Measurements from ENCODE around the gene PROC. TPM values are rescaled to one million over a fixed set of nuclear protein-coding genes. Genes with fewer than 3 reads are reported as not detected.
A peak's percentile ranks its signal among the peaks of the same experiment; 100 is the strongest.

Gene PROC
- total RNA-seq, 1 experiment from 2014 or later = 6.4 TPM

DNA sequence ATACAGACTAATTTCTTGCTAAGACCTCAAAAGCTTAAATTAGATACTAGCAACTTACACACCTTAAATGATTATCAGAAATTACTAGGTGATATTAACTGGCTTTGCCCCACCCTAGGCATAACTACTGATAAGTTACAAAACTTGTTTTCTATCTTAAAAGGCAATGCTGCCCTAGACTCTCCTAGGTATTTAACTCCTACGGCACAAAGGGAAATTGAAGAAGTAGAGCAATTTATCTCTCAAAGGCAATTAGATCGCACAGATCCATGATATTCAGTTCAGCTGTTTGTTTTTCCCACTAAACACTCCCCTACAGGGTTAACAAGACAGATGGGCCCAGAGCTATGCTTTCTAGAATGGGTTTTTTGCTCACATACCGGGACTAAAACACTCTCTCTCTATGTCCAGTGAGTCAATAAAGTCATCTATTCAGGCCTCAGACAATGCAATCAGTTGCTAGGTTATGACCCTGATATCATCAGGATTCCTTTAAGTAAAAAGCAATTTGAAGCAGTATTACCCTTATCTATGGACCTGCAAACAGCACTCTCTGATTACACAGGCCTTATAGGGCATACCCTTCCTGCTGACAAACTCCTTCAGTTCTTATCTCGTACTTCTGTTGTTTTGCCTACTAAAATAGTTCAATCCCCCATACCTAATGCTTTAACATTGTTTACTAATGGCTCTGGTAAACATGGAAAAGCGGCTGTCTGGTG, 44.7 kb upstream of the PROC start:
- no peak overlapping the region for H3K4me3 ChIP-seq (ENCODE audit: low read depth, low read length)
- Mint-ChIP-seq H3K36me3 (ENCODE audit: insufficient read depth, unreplicated experiment) (peaks cover 44% of the 10 kb centered on the region), H3K4me1 (ENCODE audit: low read depth, unreplicated experiment) (peaks cover 16% of the 10 kb centered on the region), H3K27ac (ENCODE audit: unreplicated experiment) (no peak overlapping the region), H3K4me3 (ENCODE audit: unreplicated experiment) (no peak overlapping the region), H3K9me3 (ENCODE audit: unreplicated experiment) (peaks cover 69% of the 10 kb centered on the region), H3K27me3 (ENCODE audit: insufficient read depth, unreplicated experiment) (no peaks in the 10 kb centered on the region)
- no peaks in the 10 kb centered on the region for H3K27me3 ChIP-seq (replicated peaks; ENCODE audit: control insufficient read depth, insufficient read depth, low read length)
- H3K4me1 ChIP-seq = peaks cover 6% of the 10 kb centered on the region
- no TSS peak for BruUV-seq (replicated peaks)
- H3K36me3 ChIP-seq (ENCODE audit: control insufficient read depth, insufficient read depth, low read length) = no peaks in the 10 kb centered on the region; the same call in 1 of the 2 replicates
- CTCF ChIA-PET = no interaction called here
- DNase-seq = peak; percentile 36 to 50
- TF ChIP-seq, protein P1, sequence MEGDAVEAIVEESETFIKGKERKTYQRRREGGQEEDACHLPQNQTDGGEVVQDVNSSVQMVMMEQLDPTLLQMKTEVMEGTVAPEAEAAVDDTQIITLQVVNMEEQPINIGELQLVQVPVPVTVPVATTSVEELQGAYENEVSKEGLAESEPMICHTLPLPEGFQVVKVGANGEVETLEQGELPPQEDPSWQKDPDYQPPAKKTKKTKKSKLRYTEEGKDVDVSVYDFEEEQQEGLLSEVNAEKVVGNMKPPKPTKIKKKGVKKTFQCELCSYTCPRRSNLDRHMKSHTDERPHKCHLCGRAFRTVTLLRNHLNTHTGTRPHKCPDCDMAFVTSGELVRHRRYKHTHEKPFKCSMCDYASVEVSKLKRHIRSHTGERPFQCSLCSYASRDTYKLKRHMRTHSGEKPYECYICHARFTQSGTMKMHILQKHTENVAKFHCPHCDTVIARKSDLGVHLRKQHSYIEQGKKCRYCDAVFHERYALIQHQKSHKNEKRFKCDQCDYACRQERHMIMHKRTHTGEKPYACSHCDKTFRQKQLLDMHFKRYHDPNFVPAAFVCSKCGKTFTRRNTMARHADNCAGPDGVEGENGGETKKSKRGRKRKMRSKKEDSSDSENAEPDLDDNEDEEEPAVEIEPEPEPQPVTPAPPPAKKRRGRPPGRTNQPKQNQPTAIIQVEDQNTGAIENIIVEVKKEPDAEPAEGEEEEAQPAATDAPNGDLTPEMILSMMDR (IDR thresholded peaks at IDR 0.05; ENCODE audit: insufficient read depth in 1 of 2, low read depth in 1 of 2, low read length in 1 of 2, severe bottlenecking in 1 of 2, unreplicated experiment in 1 of 2) = no peak
- intact Hi-C loops (cut with micrococcal nuclease; ENCODE audit: unreplicated experiment) = loop anchor here (2.0 kb wide), 1 partner anchor 13 kb away; the partner anchor contains the start of gene MAP3K2
- peaks cover 45% of the 10 kb centered on the region for H3K9me3 ChIP-seq
- POLR2A ChIA-PET = no interaction called here

DNA sequence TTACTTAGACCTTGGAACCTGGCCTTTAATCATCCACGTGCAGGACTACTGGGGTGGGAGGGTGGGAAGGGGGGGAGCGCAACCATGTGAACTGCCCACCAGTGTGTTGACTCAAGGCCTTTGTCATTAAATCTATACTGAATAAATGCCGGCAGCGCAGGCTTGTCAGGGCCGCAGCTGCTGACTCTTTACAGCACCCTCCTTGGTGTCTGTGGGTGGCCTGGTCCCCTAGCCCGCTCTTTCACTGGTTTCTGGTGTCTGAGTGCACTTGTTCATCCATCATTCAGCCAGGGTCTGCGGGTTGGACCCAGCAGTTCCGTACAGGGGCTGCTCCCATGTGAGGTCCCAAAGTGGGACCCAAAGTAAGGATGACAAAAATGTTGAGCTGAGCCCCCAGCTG, 42.0 kb upstream of the PROC start:
- no TSS peak for BruUV-seq (replicated peaks)
- Mint-ChIP-seq H3K27me3 (ENCODE audit: insufficient read depth, unreplicated experiment) (no peaks in the 10 kb centered on the region), H3K36me3 (ENCODE audit: insufficient read depth, unreplicated experiment) (peaks cover 36% of the 10 kb centered on the region), H3K9me3 (ENCODE audit: unreplicated experiment) (peaks cover 56% of the 10 kb centered on the region), H3K4me3 (ENCODE audit: unreplicated experiment) (no peak overlapping the region), H3K4me1 (ENCODE audit: low read depth, unreplicated experiment) (peaks cover 16% of the 10 kb centered on the region), H3K27ac (ENCODE audit: unreplicated experiment) (no peak overlapping the region)
- peaks cover 33% of the 10 kb centered on the region for H3K9me3 ChIP-seq
- DNase-seq = no peak
- H3K4me1 ChIP-seq = peaks cover 6% of the 10 kb centered on the region
- intact Hi-C loops (cut with micrococcal nuclease; ENCODE audit: unreplicated experiment) = no loop called here
- no peaks in the 10 kb centered on the region for H3K27me3 ChIP-seq (replicated peaks; ENCODE audit: control insufficient read depth, insufficient read depth, low read length)
- POLR2A ChIA-PET = no interaction called here
- CTCF ChIA-PET = no interaction called here
- TF ChIP-seq, protein P1 (IDR thresholded peaks at IDR 0.05; ENCODE audit: insufficient read depth in 1 of 2, low read depth in 1 of 2, low read length in 1 of 2, severe bottlenecking in 1 of 2, unreplicated experiment in 1 of 2) = no peak
- no peaks in the 10 kb centered on the region; the same call in 1 of the 2 replicates for H3K36me3 ChIP-seq (ENCODE audit: control insufficient read depth, insufficient read depth, low read length)
- no peak overlapping the region for H3K4me3 ChIP-seq (ENCODE audit: low read depth, low read length)

DNA sequence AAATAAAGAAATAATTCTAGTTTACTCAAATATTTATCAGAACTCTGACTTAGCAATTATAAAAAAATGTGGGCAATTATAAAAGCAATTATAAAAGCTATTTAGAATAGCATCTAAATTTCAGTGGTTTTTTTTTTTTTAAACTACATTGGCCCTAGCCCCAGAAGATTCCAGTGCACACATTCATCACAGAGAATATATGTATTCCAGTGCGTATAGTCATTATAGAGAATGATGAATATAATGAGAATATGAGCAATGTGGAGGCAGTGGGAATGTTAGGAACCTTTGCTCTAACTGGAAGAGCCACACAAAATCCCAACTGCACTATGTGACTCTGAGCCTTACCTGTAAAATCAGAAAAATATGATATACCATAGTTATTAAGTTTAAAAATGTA, 41.0 kb upstream of the PROC start:
- H3K36me3 ChIP-seq (ENCODE audit: control insufficient read depth, insufficient read depth, low read length) = no peaks in the 10 kb centered on the region; the same call in 1 of the 2 replicates
- Mint-ChIP-seq H3K27me3 (ENCODE audit: insufficient read depth, unreplicated experiment) (no peaks in the 10 kb centered on the region), H3K9me3 (ENCODE audit: unreplicated experiment) (peaks cover 47% of the 10 kb centered on the region), H3K36me3 (ENCODE audit: insufficient read depth, unreplicated experiment) (peaks cover 29% of the 10 kb centered on the region), H3K27ac (ENCODE audit: unreplicated experiment) (no peak overlapping the region), H3K4me3 (ENCODE audit: unreplicated experiment) (no peak overlapping the region), H3K4me1 (ENCODE audit: low read depth, unreplicated experiment) (peaks cover 16% of the 10 kb centered on the region)
- POLR2A ChIA-PET = no interaction called here
- intact Hi-C loops (cut with micrococcal nuclease; ENCODE audit: unreplicated experiment) = no loop called here
- no TSS peak for BruUV-seq (replicated peaks)
- no peak overlapping the region for H3K4me3 ChIP-seq (ENCODE audit: low read depth, low read length)
- TF ChIP-seq, protein P1 (IDR thresholded peaks at IDR 0.05; ENCODE audit: insufficient read depth in 1 of 2, low read depth in 1 of 2, low read length in 1 of 2, severe bottlenecking in 1 of 2, unreplicated experiment in 1 of 2) = no peak
- H3K27me3 ChIP-seq (replicated peaks; ENCODE audit: control insufficient read depth, insufficient read depth, low read length) = no peaks in the 10 kb centered on the region
- CTCF ChIA-PET = no interaction called here
- H3K9me3 ChIP-seq = peaks cover 33% of the 10 kb centered on the region
- DNase-seq = no peak
- H3K4me1 ChIP-seq = peaks cover 6% of the 10 kb centered on the region

Data from Caco-2 (cell line).